NCI-H2029 treated with DMSO at 0.1 percent for 48 hours (cell line): Measurements from ENCODE around the gene OR6S1.
"Not testable (repeated sequence)": the region's sequence is repeated elsewhere in the genome, so short reads cannot be mapped to it uniquely, and the experiment has no call there.

Experiments used
- DNase-seq: peaks from one replicate; lab custom pipeline; 2025; lab: John Stamatoyannopoulos, UW

OR6S1 gene

GRCh38 chr14:20610002-20610765, 31.3 kb downstream of the OR6S1 start:
- peak; percentile 31 for DNase-seq

GRCh38 chr14:20609215-20610001, 32.1 kb downstream of the OR6S1 start:
- DNase-seq = peak; percentile 81

- DNase-seq = no peak
Observed at GRCh38 chr14:20608383-20609110, 32.9 kb downstream of the OR6S1 start.

- no peak for DNase-seq
Observed at GRCh38 chr14:20607617-20608016, 33.9 kb downstream of the OR6S1 start.

GRCh38 chr14:20606902-20607242, 34.6 kb downstream of the OR6S1 start:
- no peak for DNase-seq

GRCh38 chr14:20606190-20606901, 35.1 kb downstream of the OR6S1 start:
- no peak for DNase-seq

- DNase-seq = no peak
Observed at GRCh38 chr14:20603813-20604690, 37.4 kb downstream of the OR6S1 start.

- no peak for DNase-seq
Observed at GRCh38 chr14:20602583-20602982, 38.9 kb downstream of the OR6S1 start.

GRCh38 chr14:20601522-20601921, 40.0 kb downstream of the OR6S1 start:
- DNase-seq = no peak

- DNase-seq = no peak
Observed at GRCh38 chr14:20597108-20597507, 44.4 kb downstream of the OR6S1 start.

GRCh38 chr14:20595726-20596125, 45.8 kb downstream of the OR6S1 start:
- not testable (repeated sequence) for DNase-seq

GRCh38 chr14:20592574-20592973, 48.9 kb downstream of the OR6S1 start:
- no peak for DNase-seq

- DNase-seq = no peak
Observed at GRCh38 chr14:20591235-20591634, 50.3 kb downstream of the OR6S1 start, which contains the start of gene RNASE12. RNASE12 (minus strand) TSS chr14:20591376; CDS start chr14:20590723, 653 bp downstream.
